Chondrocyte (in vitro differentiated cells): ENCODE measurements around the gene CCDC160. TPM values are rescaled to one million over a fixed set of nuclear protein-coding genes. Genes with fewer than 3 reads are reported as not detected.

Experiments
- DNase-seq: peaks from one replicate; pipeline ENCODE4 v3.0.0; 2021; ENCODE audit warnings: mixed read lengths, low spot score
- H3K27ac Mint-ChIP-seq: one replicate; pipeline ENCODE4 v1.8.0; 2021; ENCODE audit warnings: mild to moderate bottlenecking, moderate library complexity, mixed read lengths; ENCODE audit not compliant: unreplicated experiment
- H3K27me3 Mint-ChIP-seq: 2 replicates; pipeline ENCODE4 v1.8.0; 2021; ENCODE audit warnings: low read depth, mixed read lengths
- H3K36me3 Mint-ChIP-seq: 2 replicates; pipeline ENCODE4 v1.8.0; 2021; ENCODE audit warnings: low read depth, mixed read lengths
- H3K4me1 Mint-ChIP-seq: 2 replicates; pipeline ENCODE4 v1.8.0; 2021; ENCODE audit warnings: low read depth, mild to moderate bottlenecking, mixed read lengths
- H3K4me3 Mint-ChIP-seq: one replicate; pipeline ENCODE4 v1.8.0; 2021; ENCODE audit warnings: mild to moderate bottlenecking, moderate library complexity, mixed read lengths; ENCODE audit not compliant: unreplicated experiment
- H3K9me3 Mint-ChIP-seq: 2 replicates; pipeline ENCODE4 v1.8.0; 2021; ENCODE audit warnings: low read depth, mixed read lengths
- total RNA-seq: library from RNA; stranded (reverse); gene quantifications from 3 replicates; pipeline ENCODE4 v1.2.1, GENCODE V29; 2021
- TF ChIP-seq, protein P1 (sequence below): fragments of 200-600 bp; sonication (generic); IDR thresholded peaks from 2 replicates; pipeline ENCODE4 v1.5.0; 2021; ENCODE audit warnings: antibody characterized with exemption, mild to moderate bottlenecking, moderate library complexity

CCDC160 gene
- total RNA-seq, 1 donor from 2014 or later, result 0.70 TPM

GRCh38 chrX:134244043-134244442, 7.1 kb downstream of the CCDC160 start:
- TF ChIP-seq, protein P1, sequence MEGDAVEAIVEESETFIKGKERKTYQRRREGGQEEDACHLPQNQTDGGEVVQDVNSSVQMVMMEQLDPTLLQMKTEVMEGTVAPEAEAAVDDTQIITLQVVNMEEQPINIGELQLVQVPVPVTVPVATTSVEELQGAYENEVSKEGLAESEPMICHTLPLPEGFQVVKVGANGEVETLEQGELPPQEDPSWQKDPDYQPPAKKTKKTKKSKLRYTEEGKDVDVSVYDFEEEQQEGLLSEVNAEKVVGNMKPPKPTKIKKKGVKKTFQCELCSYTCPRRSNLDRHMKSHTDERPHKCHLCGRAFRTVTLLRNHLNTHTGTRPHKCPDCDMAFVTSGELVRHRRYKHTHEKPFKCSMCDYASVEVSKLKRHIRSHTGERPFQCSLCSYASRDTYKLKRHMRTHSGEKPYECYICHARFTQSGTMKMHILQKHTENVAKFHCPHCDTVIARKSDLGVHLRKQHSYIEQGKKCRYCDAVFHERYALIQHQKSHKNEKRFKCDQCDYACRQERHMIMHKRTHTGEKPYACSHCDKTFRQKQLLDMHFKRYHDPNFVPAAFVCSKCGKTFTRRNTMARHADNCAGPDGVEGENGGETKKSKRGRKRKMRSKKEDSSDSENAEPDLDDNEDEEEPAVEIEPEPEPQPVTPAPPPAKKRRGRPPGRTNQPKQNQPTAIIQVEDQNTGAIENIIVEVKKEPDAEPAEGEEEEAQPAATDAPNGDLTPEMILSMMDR, result no peak
- Mint-ChIP-seq H3K36me3 (no peaks in the 10 kb centered on the region), H3K4me1 (peaks cover 73% of the 10 kb centered on the region), H3K4me3 (peak overlapping the region; percentile 34), H3K9me3 (no peaks in the 10 kb centered on the region), H3K27ac (peak overlapping the region; percentile 99), H3K27me3 (no peaks in the 10 kb centered on the region)
- no peak for DNase-seq

- DNase-seq, result no peak
- H3K4me3 Mint-ChIP-seq, result no peak overlapping the region
- H3K27me3 Mint-ChIP-seq, result no peaks in the 10 kb centered on the region
- H3K4me1 Mint-ChIP-seq, result peaks cover 64% of the 10 kb centered on the region
- H3K9me3 Mint-ChIP-seq, result peaks cover 5% of the 10 kb centered on the region
- TF ChIP-seq, protein P1, result peak; percentile 43
- no peak overlapping the region for H3K27ac Mint-ChIP-seq
- no peaks in the 10 kb centered on the region for H3K36me3 Mint-ChIP-seq
Measured at GRCh38 chrX:134246282-134246681, 9.3 kb downstream of the CCDC160 start.

DNA sequence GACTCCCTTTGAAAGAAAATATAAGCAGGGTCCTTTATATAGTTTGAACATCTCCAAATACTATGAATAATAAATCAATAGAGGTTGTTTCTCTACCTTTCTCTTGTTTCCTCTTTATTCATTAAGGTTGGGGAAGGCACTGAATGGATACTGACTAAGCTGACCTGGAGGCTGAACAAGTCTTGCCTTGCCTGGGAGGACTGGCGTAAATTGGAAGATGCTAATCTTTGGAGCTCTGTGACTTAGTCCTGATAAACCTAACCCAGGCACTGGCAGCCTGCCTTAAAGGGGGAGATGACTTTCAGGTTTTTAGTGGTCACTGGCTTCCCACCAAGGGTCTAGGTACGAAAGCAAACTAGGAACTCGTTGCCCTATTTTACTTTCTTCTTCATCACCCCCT, 10.5 kb downstream of the CCDC160 start:
- H3K27me3 Mint-ChIP-seq, result no peaks in the 10 kb centered on the region
- H3K4me3 Mint-ChIP-seq, result no peak overlapping the region
- no peaks in the 10 kb centered on the region for H3K36me3 Mint-ChIP-seq
- H3K4me1 Mint-ChIP-seq, result peaks cover 51% of the 10 kb centered on the region
- DNase-seq, result no peak
- H3K27ac Mint-ChIP-seq, result no peak overlapping the region
- H3K9me3 Mint-ChIP-seq, result peaks cover 5% of the 10 kb centered on the region
- TF ChIP-seq, protein P1, result no peak

GRCh38 chrX:134249241-134249640, 12.3 kb downstream of the CCDC160 start:
- H3K36me3 Mint-ChIP-seq, result no peaks in the 10 kb centered on the region
- peak overlapping the region; percentile 1 for H3K27ac Mint-ChIP-seq
- H3K27me3 Mint-ChIP-seq, result no peaks in the 10 kb centered on the region
- TF ChIP-seq, protein P1, result no peak
- DNase-seq, result no peak
- H3K4me3 Mint-ChIP-seq, result no peak overlapping the region
- peaks cover 35% of the 10 kb centered on the region for H3K4me1 Mint-ChIP-seq
- H3K9me3 Mint-ChIP-seq, result peaks cover 5% of the 10 kb centered on the region

GRCh38 chrX:134251241-134251640, 14.3 kb downstream of the CCDC160 start:
- Mint-ChIP-seq H3K4me3 (no peak overlapping the region), H3K9me3 (peaks cover 5% of the 10 kb centered on the region), H3K27ac (no peak overlapping the region), H3K4me1 (peaks cover 18% of the 10 kb centered on the region), H3K36me3 (no peaks in the 10 kb centered on the region), H3K27me3 (no peaks in the 10 kb centered on the region)
- DNase-seq, result no peak
- TF ChIP-seq, protein P1, result no peak
